Measurements from ENCODE around the gene PDE6A. TPM values are rescaled to one million over a fixed set of nuclear protein-coding genes. Genes with fewer than 3 reads are reported as not detected.

The PDE6A gene
- total RNA-seq, 1 donor from 2014 or later: not detected

- Histone ChIP-seq H3K9me3 (no peaks in the 10 kb centered on the region), H3K4me3 (peak overlapping the region; percentile 96), H3K36me3 (no peaks in the 10 kb centered on the region), H3K27me3 (ENCODE audit: low read depth) (no peaks in the 10 kb centered on the region), H3K4me1 (peaks cover 24% of the 10 kb centered on the region), H3K27ac (peak overlapping the region; percentile 96)
- peak; percentile 2 to 23 for ATAC-seq
- intact Hi-C loops (cut with DNase I): no loop called here
- DNase-seq: no peak
- TF ChIP-seq CTCF (IDR thresholded peaks at IDR 0.05): peak; percentile 43
Observed at GRCh38 chr5:149959406-149960236, 15.0 kb upstream of the PDE6A start.

GRCh38 chr5:149957855-149958254 is 13.3 kb upstream of the PDE6A start:
- ATAC-seq: no peak
- no peak for TF ChIP-seq CTCF (IDR thresholded peaks at IDR 0.05)
- intact Hi-C loops (cut with DNase I): no loop called here

DNA sequence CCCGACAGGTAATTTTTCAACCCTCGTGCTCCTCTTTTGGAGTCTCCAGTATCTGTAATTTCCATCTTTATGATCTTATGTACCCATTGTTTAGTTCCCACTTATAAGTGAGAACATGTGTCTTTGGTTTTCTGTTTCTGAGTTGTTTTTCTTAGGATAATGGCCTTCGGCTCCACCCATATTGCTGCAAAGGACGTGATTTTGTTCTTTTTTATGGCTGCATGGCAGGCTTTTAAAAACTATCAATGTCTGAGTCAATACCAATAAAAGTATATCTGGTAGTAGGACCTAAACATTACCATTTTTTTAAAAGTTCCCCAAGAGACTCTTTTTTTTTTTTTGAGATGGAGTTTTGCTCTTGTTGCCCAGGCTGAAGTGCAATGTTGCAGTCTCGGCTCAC is 12.1 kb upstream of the PDE6A start:
- H3K27me3 ChIP-seq (ENCODE audit: low read depth): no peaks in the 10 kb centered on the region
- no peak overlapping the region for H3K27ac ChIP-seq
- no peak for DNase-seq
- no peaks in the 10 kb centered on the region for H3K9me3 ChIP-seq
- H3K4me1 ChIP-seq: peaks cover 21% of the 10 kb centered on the region
- TF ChIP-seq CTCF (IDR thresholded peaks at IDR 0.05): no peak
- no peak overlapping the region for H3K4me3 ChIP-seq
- ATAC-seq: no peak
- intact Hi-C loops (cut with DNase I): no loop called here
- H3K36me3 ChIP-seq: no peaks in the 10 kb centered on the region

More at GRCh38 chr5:149957855-149958254, 13.3 kb upstream of the PDE6A start:
- Histone ChIP-seq H3K27me3 (ENCODE audit: low read depth) (no peaks in the 10 kb centered on the region), H3K4me1 (peaks cover 24% of the 10 kb centered on the region), H3K36me3 (no peaks in the 10 kb centered on the region), H3K9me3 (no peaks in the 10 kb centered on the region), H3K27ac (no peak overlapping the region), H3K4me3 (no peak overlapping the region)
- DNase-seq: no peak

GRCh38 chr5:149954798-149955197 is 10.2 kb upstream of the PDE6A start:
- no peaks in the 10 kb centered on the region for H3K36me3 ChIP-seq
- H3K4me1 ChIP-seq: peaks cover 10% of the 10 kb centered on the region
- H3K27ac ChIP-seq: no peak overlapping the region
- DNase-seq (no peak), ATAC-seq (no peak)
- no peak overlapping the region for H3K4me3 ChIP-seq
- H3K9me3 ChIP-seq: no peaks in the 10 kb centered on the region
- intact Hi-C loops (cut with DNase I): no loop called here
- TF ChIP-seq CTCF (IDR thresholded peaks at IDR 0.05): no peak
- H3K27me3 ChIP-seq (ENCODE audit: low read depth): no peaks in the 10 kb centered on the region

GRCh38 chr5:149953436-149954121 is 9.0 kb upstream of the PDE6A start:
- H3K27me3 ChIP-seq (ENCODE audit: low read depth): no peaks in the 10 kb centered on the region
- no peaks in the 10 kb centered on the region for H3K36me3 ChIP-seq
- TF ChIP-seq CTCF (IDR thresholded peaks at IDR 0.05): no peak
- H3K4me3 ChIP-seq: no peak overlapping the region
- ATAC-seq (no peak), DNase-seq (no peak)
- no peak overlapping the region for H3K27ac ChIP-seq
- no peaks in the 10 kb centered on the region for H3K4me1 ChIP-seq
- no peaks in the 10 kb centered on the region for H3K9me3 ChIP-seq
- intact Hi-C loops (cut with DNase I): no loop called here

Data from lower lobe of right lung (tissue), 2 donors.